ENCODE data around the gene CYGB.
"Not testable (repeated sequence)": the region's sequence is repeated elsewhere in the genome, so short reads cannot be mapped to it uniquely, and the experiment has no call there.

The CYGB gene

GRCh38 chr17:76567634-76568432 is 30.3 kb upstream of the CYGB start:
- Histone ChIP-seq H3K36me3 (ENCODE audit: control insufficient read depth in 2 of 2, insufficient read depth in 2 of 2, low read length in 2 of 2) (peaks cover 3 to 18% of the 10 kb centered on the region in 2 donors), H3K27ac (ENCODE audit: low read depth in 2 of 2, low read length in 2 of 2) (no peak overlapping the region), H3K9me3 (ENCODE audit: control insufficient read depth in 2 of 2, low read length in 2 of 2) (no peaks in the 10 kb centered on the region), H3K9ac (ENCODE audit: low read depth in 1 of 2, low read length in 2 of 2) (no peak overlapping the region), H3K27me3 (ENCODE audit: control insufficient read depth in 2 of 2, insufficient read depth in 2 of 2, low read length in 2 of 2) (no peaks in the 10 kb centered on the region), H3K4me1 (ENCODE audit: control insufficient read depth in 2 of 2, insufficient read depth in 2 of 2, low read length in 2 of 2) (no peaks in the 10 kb centered on the region), H3K4me3 (ENCODE audit: low read length in 2 of 2) (no peak overlapping the region)

DNA sequence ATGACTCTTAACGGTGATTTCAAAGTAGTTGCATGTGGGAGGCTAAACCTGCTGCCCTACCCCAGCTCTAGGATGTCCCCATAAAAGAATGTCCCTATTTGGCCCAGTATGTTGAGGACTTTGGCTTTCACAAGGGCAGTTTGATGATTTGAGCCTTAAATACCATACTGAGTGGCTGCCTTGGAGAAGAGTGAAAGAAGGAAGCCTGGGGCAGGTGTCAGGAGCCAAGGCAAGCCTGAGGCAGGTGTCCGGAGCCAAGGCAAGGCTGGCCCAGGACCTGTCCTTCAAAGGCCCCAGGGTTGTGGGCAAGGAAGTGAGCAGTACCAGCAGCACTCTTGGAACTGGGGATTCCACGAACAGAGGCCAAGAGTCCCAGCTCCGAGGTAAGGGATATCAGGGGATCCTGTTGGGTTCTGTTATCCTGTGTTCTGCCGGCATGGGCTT is 29.5 kb upstream of the CYGB start:
- no peaks in the 10 kb centered on the region for H3K27me3 ChIP-seq (ENCODE audit: control insufficient read depth in 2 of 2, insufficient read depth in 2 of 2, low read length in 2 of 2)
- no peak overlapping the region for H3K27ac ChIP-seq (ENCODE audit: low read depth in 2 of 2, low read length in 2 of 2)
- no peaks in the 10 kb centered on the region for H3K9me3 ChIP-seq (ENCODE audit: control insufficient read depth in 2 of 2, low read length in 2 of 2)
- no peak overlapping the region for H3K4me3 ChIP-seq (ENCODE audit: low read length in 2 of 2)
- no peak overlapping the region for H3K9ac ChIP-seq (ENCODE audit: low read depth in 1 of 2, low read length in 2 of 2)
- peaks cover 5 to 23% of the 10 kb centered on the region in 2 donors for H3K36me3 ChIP-seq (ENCODE audit: control insufficient read depth in 2 of 2, insufficient read depth in 2 of 2, low read length in 2 of 2)
- H3K4me1 ChIP-seq (ENCODE audit: control insufficient read depth in 2 of 2, insufficient read depth in 2 of 2, low read length in 2 of 2) = peaks cover 0 to 3% of the 10 kb centered on the region in 2 donors

DNA sequence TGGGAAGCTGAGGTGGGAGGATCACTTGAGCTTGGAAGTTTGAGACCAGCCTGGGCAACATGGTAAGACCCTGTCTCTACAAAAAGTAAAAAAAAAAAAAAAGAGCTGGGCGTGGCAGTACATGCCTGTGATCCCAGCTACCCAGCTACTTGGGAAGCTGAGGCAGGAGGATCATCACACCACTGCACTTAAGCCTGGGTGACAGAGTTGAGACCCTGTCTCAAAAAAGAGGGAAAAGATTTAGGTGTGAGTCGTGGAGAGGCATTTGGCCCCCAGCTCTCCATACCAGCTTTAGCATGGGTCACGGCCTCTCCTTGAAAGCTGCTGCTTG is 29.1 kb upstream of the CYGB start:
- Histone ChIP-seq H3K27me3 (ENCODE audit: control insufficient read depth in 2 of 2, insufficient read depth in 2 of 2, low read length in 2 of 2) (no peaks in the 10 kb centered on the region), H3K4me1 (ENCODE audit: control insufficient read depth in 2 of 2, insufficient read depth in 2 of 2, low read length in 2 of 2) (peaks cover 0 to 6% of the 10 kb centered on the region in 2 donors), H3K9me3 (ENCODE audit: control insufficient read depth in 2 of 2, low read length in 2 of 2) (no peaks in the 10 kb centered on the region), H3K27ac (ENCODE audit: low read depth in 2 of 2, low read length in 2 of 2) (no peak overlapping the region), H3K4me3 (ENCODE audit: low read length in 2 of 2) (no peak overlapping the region), H3K9ac (ENCODE audit: low read depth in 1 of 2, low read length in 2 of 2) (no peak overlapping the region), H3K36me3 (ENCODE audit: control insufficient read depth in 2 of 2, insufficient read depth in 2 of 2, low read length in 2 of 2) (peaks cover 9 to 27% of the 10 kb centered on the region in 2 donors)

GRCh38 chr17:76565728-76566612 is 28.5 kb upstream of the CYGB start:
- Histone ChIP-seq H3K4me1 (ENCODE audit: control insufficient read depth in 2 of 2, insufficient read depth in 2 of 2, low read length in 2 of 2) (peaks cover 0 to 6% of the 10 kb centered on the region in 2 donors), H3K36me3 (ENCODE audit: control insufficient read depth in 2 of 2, insufficient read depth in 2 of 2, low read length in 2 of 2) (peaks cover 12 to 32% of the 10 kb centered on the region in 2 donors), H3K27ac (ENCODE audit: low read depth in 2 of 2, low read length in 2 of 2) (no peak overlapping the region), H3K9ac (ENCODE audit: low read depth in 1 of 2, low read length in 2 of 2) (no peak overlapping the region), H3K27me3 (ENCODE audit: control insufficient read depth in 2 of 2, insufficient read depth in 2 of 2, low read length in 2 of 2) (no peaks in the 10 kb centered on the region), H3K9me3 (ENCODE audit: control insufficient read depth in 2 of 2, low read length in 2 of 2) (no peaks in the 10 kb centered on the region), H3K4me3 (ENCODE audit: low read length in 2 of 2) (no peak overlapping the region)

DNA sequence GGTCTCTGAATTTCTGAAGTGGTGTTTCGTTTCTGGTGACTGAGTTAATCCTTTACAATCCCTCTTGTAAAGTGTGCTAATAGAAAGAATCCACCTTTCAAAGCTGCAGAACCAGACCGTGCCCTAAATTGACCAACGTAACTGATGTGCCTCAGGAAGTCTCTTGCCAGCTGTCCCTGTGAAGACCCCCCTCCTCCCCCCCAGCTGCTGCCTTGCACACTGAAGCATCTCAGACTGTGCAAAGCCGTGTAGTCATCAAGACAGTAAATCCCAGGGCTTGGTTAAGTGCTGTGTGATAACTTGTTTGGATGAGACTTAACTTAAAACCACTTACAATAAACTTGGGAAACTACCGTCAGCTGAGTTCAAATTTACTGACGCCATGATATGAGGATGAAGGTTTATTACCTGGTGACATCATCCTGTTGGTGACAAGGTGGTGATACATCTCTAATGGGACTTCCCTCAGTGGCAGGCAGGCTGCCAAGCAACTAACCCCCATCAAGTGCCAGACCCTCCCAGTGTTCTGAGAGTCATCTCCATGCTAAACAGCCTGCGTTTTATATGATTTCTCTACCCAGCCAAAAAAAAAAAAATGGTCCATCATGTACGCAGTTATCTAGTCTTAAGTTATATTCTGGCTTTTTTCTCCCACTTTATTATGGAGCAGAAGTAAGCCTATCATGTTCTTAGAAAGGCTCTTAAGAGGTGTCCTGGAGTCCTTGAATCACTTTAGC is 27.6 kb upstream of the CYGB start:
- H3K27ac ChIP-seq (ENCODE audit: low read depth in 2 of 2, low read length in 2 of 2); H3K27me3 ChIP-seq (ENCODE audit: control insufficient read depth in 2 of 2, insufficient read depth in 2 of 2, low read length in 2 of 2); H3K4me1 ChIP-seq (ENCODE audit: control insufficient read depth in 2 of 2, insufficient read depth in 2 of 2, low read length in 2 of 2); H3K4me3 ChIP-seq (ENCODE audit: low read length in 2 of 2); H3K9me3 ChIP-seq (ENCODE audit: control insufficient read depth in 2 of 2, low read length in 2 of 2); H3K9ac ChIP-seq (ENCODE audit: low read depth in 1 of 2, low read length in 2 of 2): not testable (repeated sequence)
- peaks cover 12 to 34% of the 10 kb centered on the region in 2 donors for H3K36me3 ChIP-seq (ENCODE audit: control insufficient read depth in 2 of 2, insufficient read depth in 2 of 2, low read length in 2 of 2)

DNA sequence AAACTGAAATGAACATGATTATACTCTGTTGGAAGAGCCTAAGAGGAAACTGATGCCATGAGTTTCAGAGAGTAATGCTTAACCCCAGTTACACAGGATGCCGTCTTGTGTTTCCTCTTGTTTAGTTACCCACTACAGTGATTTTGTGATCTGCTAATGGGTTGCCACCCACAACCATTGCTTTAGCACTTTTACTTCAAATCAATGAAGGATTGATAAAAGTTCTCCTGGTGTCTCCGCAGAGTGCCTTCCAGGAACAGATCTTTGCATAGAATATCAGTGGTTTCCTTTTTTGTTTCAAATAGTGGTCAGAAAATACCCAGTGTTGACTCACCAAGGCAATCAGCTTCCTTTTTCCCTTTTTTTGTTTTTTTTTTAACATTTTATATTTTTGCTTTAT is 25.9 kb upstream of the CYGB start:
- not testable (repeated sequence) for H3K27ac ChIP-seq (ENCODE audit: low read depth in 2 of 2, low read length in 2 of 2); H3K9me3 ChIP-seq (ENCODE audit: control insufficient read depth in 2 of 2, low read length in 2 of 2); H3K4me3 ChIP-seq (ENCODE audit: low read length in 2 of 2); H3K27me3 ChIP-seq (ENCODE audit: control insufficient read depth in 2 of 2, insufficient read depth in 2 of 2, low read length in 2 of 2); H3K9ac ChIP-seq (ENCODE audit: low read depth in 1 of 2, low read length in 2 of 2)
- H3K4me1 ChIP-seq (ENCODE audit: control insufficient read depth in 2 of 2, insufficient read depth in 2 of 2, low read length in 2 of 2) = peaks cover 8 to 21% of the 10 kb centered on the region in 2 donors
- peaks cover 12 to 34% of the 10 kb centered on the region in 2 donors for H3K36me3 ChIP-seq (ENCODE audit: control insufficient read depth in 2 of 2, insufficient read depth in 2 of 2, low read length in 2 of 2)

DNA sequence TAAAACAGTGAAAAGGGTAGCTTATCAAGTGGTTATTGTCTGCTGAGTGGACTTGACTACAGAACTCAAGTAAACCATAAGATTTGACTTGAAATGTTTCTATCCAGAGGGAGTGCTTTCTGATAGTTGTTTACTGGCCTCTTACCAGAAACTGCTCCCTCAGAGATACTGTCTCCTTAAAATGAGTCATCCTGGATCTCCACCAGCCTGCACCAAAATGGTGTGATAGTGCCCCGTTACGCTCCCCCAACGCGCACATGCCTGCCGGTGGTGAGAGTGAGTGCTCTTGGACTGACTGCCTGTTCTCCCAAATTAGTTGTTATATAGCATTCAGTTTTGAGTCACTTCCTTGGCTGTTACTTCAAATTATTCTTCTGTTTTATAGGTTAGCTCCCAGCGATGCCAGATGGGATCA is 25.2 kb upstream of the CYGB start:
- H3K4me1 ChIP-seq (ENCODE audit: control insufficient read depth in 2 of 2, insufficient read depth in 2 of 2, low read length in 2 of 2) = peaks cover 8 to 26% of the 10 kb centered on the region in 2 donors
- no peak overlapping the region for H3K9ac ChIP-seq (ENCODE audit: low read depth in 1 of 2, low read length in 2 of 2)
- no peak overlapping the region for H3K27ac ChIP-seq (ENCODE audit: low read depth in 2 of 2, low read length in 2 of 2)
- H3K9me3 ChIP-seq (ENCODE audit: control insufficient read depth in 2 of 2, low read length in 2 of 2) = no peaks in the 10 kb centered on the region
- H3K27me3 ChIP-seq (ENCODE audit: control insufficient read depth in 2 of 2, insufficient read depth in 2 of 2, low read length in 2 of 2) = no peaks in the 10 kb centered on the region
- H3K4me3 ChIP-seq (ENCODE audit: low read length in 2 of 2) = no peak overlapping the region
- peaks cover 12 to 34% of the 10 kb centered on the region in 2 donors for H3K36me3 ChIP-seq (ENCODE audit: control insufficient read depth in 2 of 2, insufficient read depth in 2 of 2, low read length in 2 of 2)

GRCh38 chr17:76561799-76562268 is 24.3 kb upstream of the CYGB start:
- no peaks in the 10 kb centered on the region for H3K9me3 ChIP-seq (ENCODE audit: control insufficient read depth in 2 of 2, low read length in 2 of 2)
- H3K9ac ChIP-seq (ENCODE audit: low read depth in 1 of 2, low read length in 2 of 2) = no peak overlapping the region
- no peaks in the 10 kb centered on the region for H3K27me3 ChIP-seq (ENCODE audit: control insufficient read depth in 2 of 2, insufficient read depth in 2 of 2, low read length in 2 of 2)
- no peak overlapping the region for H3K4me3 ChIP-seq (ENCODE audit: low read length in 2 of 2)
- H3K27ac ChIP-seq (ENCODE audit: low read depth in 2 of 2, low read length in 2 of 2) = peak overlapping the region in 1 of 2 donors; percentile 9
- peaks cover 8 to 29% of the 10 kb centered on the region in 2 donors for H3K4me1 ChIP-seq (ENCODE audit: control insufficient read depth in 2 of 2, insufficient read depth in 2 of 2, low read length in 2 of 2)
- H3K36me3 ChIP-seq (ENCODE audit: control insufficient read depth in 2 of 2, insufficient read depth in 2 of 2, low read length in 2 of 2) = peaks cover 12 to 34% of the 10 kb centered on the region in 2 donors

- H3K4me3 ChIP-seq (ENCODE audit: low read length in 2 of 2) = no peak overlapping the region
- H3K4me1 ChIP-seq (ENCODE audit: control insufficient read depth in 2 of 2, insufficient read depth in 2 of 2, low read length in 2 of 2) = peaks cover 13 to 34% of the 10 kb centered on the region in 2 donors
- no peak overlapping the region for H3K9ac ChIP-seq (ENCODE audit: low read depth in 1 of 2, low read length in 2 of 2)
- H3K9me3 ChIP-seq (ENCODE audit: control insufficient read depth in 2 of 2, low read length in 2 of 2) = no peaks in the 10 kb centered on the region
- H3K27ac ChIP-seq (ENCODE audit: low read depth in 2 of 2, low read length in 2 of 2) = no peak overlapping the region
- no peaks in the 10 kb centered on the region for H3K27me3 ChIP-seq (ENCODE audit: control insufficient read depth in 2 of 2, insufficient read depth in 2 of 2, low read length in 2 of 2)
- peaks cover 12 to 33% of the 10 kb centered on the region in 2 donors for H3K36me3 ChIP-seq (ENCODE audit: control insufficient read depth in 2 of 2, insufficient read depth in 2 of 2, low read length in 2 of 2)
Observed at GRCh38 chr17:76561332-76561731, 23.8 kb upstream of the CYGB start.
